Epithelial cell of proximal tubule (primary cell): ENCODE results near the gene CUBN. TPM values are rescaled to one million over a fixed set of nuclear protein-coding genes. Genes with fewer than 3 reads are reported as not detected.
A peak's percentile ranks its signal among the peaks of the same experiment; 100 is the strongest.

ENCODE experiments used
- DNase-seq: peaks from one replicate; pipeline ENCODE4 v3.0.0-alpha.2; 2011; ENCODE audit warnings: low read depth
- H3K4me3 ChIP-seq: 2 replicates; pipeline ENCODE4 v1.5.1; 2011; ENCODE audit warnings: low read depth, mild to moderate bottlenecking, low read length
- total RNA-seq: library from RNA; depleted of rRNA; stranded (reverse); fragments of >200 nt; gene quantifications from 2 replicates; pipeline ENCODE4 v1.2.3, GENCODE V29; 2015
- TF ChIP-seq, protein P1 (sequence below): conservative IDR thresholded peaks from 2 replicates; pipeline ENCODE4 v1.5.1; 2012; ENCODE audit warnings: low read depth, mild to moderate bottlenecking, low read length

CUBN gene
- total RNA-seq, 1 donor from 2014 or later: 0.17 TPM

GRCh38 chr10:16887565-16887964 lies 242.0 kb downstream of the CUBN start:
- TF ChIP-seq, protein P1, sequence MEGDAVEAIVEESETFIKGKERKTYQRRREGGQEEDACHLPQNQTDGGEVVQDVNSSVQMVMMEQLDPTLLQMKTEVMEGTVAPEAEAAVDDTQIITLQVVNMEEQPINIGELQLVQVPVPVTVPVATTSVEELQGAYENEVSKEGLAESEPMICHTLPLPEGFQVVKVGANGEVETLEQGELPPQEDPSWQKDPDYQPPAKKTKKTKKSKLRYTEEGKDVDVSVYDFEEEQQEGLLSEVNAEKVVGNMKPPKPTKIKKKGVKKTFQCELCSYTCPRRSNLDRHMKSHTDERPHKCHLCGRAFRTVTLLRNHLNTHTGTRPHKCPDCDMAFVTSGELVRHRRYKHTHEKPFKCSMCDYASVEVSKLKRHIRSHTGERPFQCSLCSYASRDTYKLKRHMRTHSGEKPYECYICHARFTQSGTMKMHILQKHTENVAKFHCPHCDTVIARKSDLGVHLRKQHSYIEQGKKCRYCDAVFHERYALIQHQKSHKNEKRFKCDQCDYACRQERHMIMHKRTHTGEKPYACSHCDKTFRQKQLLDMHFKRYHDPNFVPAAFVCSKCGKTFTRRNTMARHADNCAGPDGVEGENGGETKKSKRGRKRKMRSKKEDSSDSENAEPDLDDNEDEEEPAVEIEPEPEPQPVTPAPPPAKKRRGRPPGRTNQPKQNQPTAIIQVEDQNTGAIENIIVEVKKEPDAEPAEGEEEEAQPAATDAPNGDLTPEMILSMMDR: no peak
- no peak for DNase-seq
- no peak overlapping the region for H3K4me3 ChIP-seq

- H3K4me3 ChIP-seq: no peak overlapping the region
- no peak for DNase-seq
- TF ChIP-seq, protein P1: no peak
Measured at GRCh38 chr10:16886031-16886430, 243.6 kb downstream of the CUBN start.

DNA sequence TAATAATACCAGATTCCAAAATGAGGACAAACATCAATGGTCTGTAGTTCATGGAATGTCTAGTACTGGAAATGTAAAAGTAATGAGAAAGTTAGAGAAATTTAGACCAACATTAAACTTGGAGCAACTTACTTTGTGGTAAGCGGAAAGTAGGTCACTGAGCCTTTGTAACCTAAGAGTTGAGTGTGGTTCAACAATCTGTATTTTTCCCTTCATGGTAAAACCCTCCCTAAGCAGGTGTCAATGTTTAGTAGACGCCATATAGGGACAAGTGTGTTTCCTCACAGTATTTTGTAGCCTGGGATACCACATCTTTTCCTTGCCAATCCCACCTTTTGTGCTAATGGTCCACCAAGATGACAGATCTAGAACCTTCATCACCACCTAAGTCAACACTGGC lies 245.1 kb downstream of the CUBN start:
- TF ChIP-seq, protein P1: no peak
- H3K4me3 ChIP-seq: no peak overlapping the region
- no peak for DNase-seq

DNA sequence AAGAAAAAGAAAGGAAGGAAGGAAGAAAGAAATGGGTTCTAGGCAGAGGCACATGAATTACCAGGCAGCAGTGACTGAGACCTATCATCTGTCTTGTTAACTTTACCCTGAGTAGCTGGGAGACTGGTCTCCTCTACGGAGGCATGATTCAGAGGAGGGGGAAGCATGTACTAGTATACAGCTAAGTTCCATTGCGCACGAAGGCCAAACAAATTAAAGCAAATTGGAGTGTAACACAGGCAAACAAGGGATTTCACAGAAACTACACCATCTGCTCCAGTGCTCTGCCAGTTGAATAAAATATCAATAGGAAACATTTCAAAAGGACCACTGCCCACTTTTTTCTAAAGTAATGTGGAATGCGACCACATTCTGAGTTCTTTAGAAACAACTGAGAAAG lies 246.5 kb downstream of the CUBN start:
- TF ChIP-seq, protein P1: no peak
- no peak for DNase-seq
- H3K4me3 ChIP-seq: no peak overlapping the region

- H3K4me3 ChIP-seq: no peak overlapping the region
- DNase-seq: no peak
- TF ChIP-seq, protein P1: no peak
Measured at GRCh38 chr10:16870331-16870730, 259.3 kb downstream of the CUBN start.

DNA sequence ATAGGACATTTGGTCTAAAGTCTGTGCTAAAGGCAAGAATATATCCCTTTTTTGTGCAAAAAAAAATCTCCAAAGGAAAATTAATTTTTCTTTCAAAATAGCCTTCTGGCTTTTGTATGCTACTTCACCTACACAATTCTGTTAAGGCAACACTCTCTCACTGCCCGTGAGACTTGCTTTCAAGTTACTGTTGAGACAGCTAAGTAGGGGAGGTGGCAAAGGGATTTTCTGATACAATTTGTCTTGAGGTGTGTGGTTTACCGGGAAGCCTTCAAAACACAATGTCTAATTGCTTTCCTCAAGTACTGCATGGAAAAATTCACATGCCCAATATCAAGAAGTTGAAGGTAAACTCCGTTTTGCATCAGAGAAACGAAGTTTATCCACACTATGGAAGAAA lies 261.6 kb downstream of the CUBN start:
- DNase-seq: no peak
- TF ChIP-seq, protein P1: no peak
- H3K4me3 ChIP-seq: no peak overlapping the region

GRCh38 chr10:16867556-16867955 lies 262.1 kb downstream of the CUBN start:
- DNase-seq: peak; percentile 31
- no peak overlapping the region for H3K4me3 ChIP-seq
- TF ChIP-seq, protein P1: no peak
